ENCODE data around the gene PA2G4.

- TF ChIP-seq CTCF (IDR thresholded peaks at IDR 0.05): no peak
- TF ChIP-seq EP300 (IDR thresholded peaks at IDR 0.05): no peak
- TF ChIP-seq POLR2A (IDR thresholded peaks at IDR 0.05): no peak
Measured at GRCh38 chr12:56154818-56155217, 50.5 kb downstream of the PA2G4 start.

Measured in tibial nerve (tissue), 4 donors.